CD14-positive monocyte (primary cell): Measurements from ENCODE around the gene PXDN. TPM values are rescaled to one million over a fixed set of nuclear protein-coding genes. Genes with fewer than 3 reads are reported as not detected.

ENCODE experiments used
- DNase-seq, 3 donors: peaks; one replicate each; pipeline ENCODE4 v3.0.0-alpha.2; 2011 to 2022
- H2AFZ ChIP-seq: 2 replicates; pipeline ENCODE4 v1.6.0; 2012; ENCODE audit warnings: mild to moderate bottlenecking, low read depth, low read length, inconsistent platforms; ENCODE audit not compliant: insufficient read depth, poor library complexity, severe bottlenecking
- H3K27ac ChIP-seq, 2 donors: 1 replicate in 1 of 2; 2 replicates in 1 of 2; pipeline ENCODE4 v1.5.1; 2012 to 2013; ENCODE audit warnings: low read length in 2 of 2, control low read depth in 1 of 2, inconsistent platforms in 1 of 2, low read depth in 1 of 2, mild to moderate bottlenecking in 1 of 2
- H3K27me3 ChIP-seq, 2 donors: one replicate each; pipeline versions ENCODE4 v1.6.0 to v1.6.1; 2011 to 2013; ENCODE audit warnings: low read length in 2 of 2; ENCODE audit not compliant: control insufficient read depth in 2 of 2, insufficient read depth in 2 of 2
- H3K36me3 ChIP-seq, 2 donors: replicated peaks in 1 of 2; 1 replicate in 1 of 2; 2 replicates in 1 of 2; pipeline versions ENCODE4 v1.5.1 to v1.6.1; 2012 to 2013; ENCODE audit warnings: low read length in 2 of 2, control low read depth in 1 of 2, inconsistent platforms in 1 of 2, mild to moderate bottlenecking in 1 of 2; ENCODE audit not compliant: insufficient read depth in 2 of 2, control insufficient read depth in 1 of 2
- H3K4me1 ChIP-seq, 2 donors: 1 replicate in 1 of 2; 2 replicates in 1 of 2; pipeline versions ENCODE4 v1.5.1 to v1.6.1; 2012 to 2013; ENCODE audit warnings: low read length in 2 of 2, control low read depth in 1 of 2, inconsistent platforms in 1 of 2, mild to moderate bottlenecking in 1 of 2, moderate library complexity in 1 of 2; ENCODE audit not compliant: insufficient read depth in 2 of 2, control insufficient read depth in 1 of 2
- H3K4me2 ChIP-seq: replicated peaks from 2 replicates; pipeline ENCODE3; 2012; ENCODE audit warnings: low read length, moderate library complexity, mild to moderate bottlenecking; ENCODE audit not compliant: poor library complexity, severe bottlenecking; ENCODE audit errors: extremely low read depth
- H3K4me3 ChIP-seq, 3 experiments: fragments of 200-600 bp in 1 of 3; sonication (generic) in 1 of 3; replicated peaks in 1 of 3; 1 replicate in 2 of 3; 2 replicates in 1 of 3; pipeline ENCODE4 v1.5.1; 2011 to 2013; ENCODE audit warnings: low read length in 3 of 3, mild to moderate bottlenecking in 3 of 3, control low read depth in 2 of 3, low read depth in 2 of 3, inconsistent platforms in 1 of 3, moderate library complexity in 1 of 3
- H3K79me2 ChIP-seq: 2 replicates; pipeline ENCODE4 v1.6.0; 2012; ENCODE audit warnings: mild to moderate bottlenecking, control low read depth, inconsistent platforms, low read length, moderate library complexity; ENCODE audit not compliant: insufficient read depth
- H3K9ac ChIP-seq: 2 replicates; pipeline ENCODE4 v1.6.0; 2017; ENCODE audit warnings: low read length, mild to moderate bottlenecking; ENCODE audit not compliant: insufficient read depth, poor library complexity, severe bottlenecking
- H3K9me3 ChIP-seq, 2 donors: replicated peaks in 1 of 2; 1 replicate in 1 of 2; 2 replicates in 1 of 2; pipeline versions ENCODE4 v1.5.1 to v1.6.1; 2012 to 2013; ENCODE audit warnings: low read length in 2 of 2, control low read depth in 1 of 2; ENCODE audit not compliant: control insufficient read depth in 1 of 2, insufficient read depth in 1 of 2
- H4K20me1 ChIP-seq: 2 replicates; pipeline ENCODE4 v1.6.0; 2012; ENCODE audit warnings: mild to moderate bottlenecking, low read length, control low read depth, moderate library complexity; ENCODE audit not compliant: insufficient read depth
- H3K27ac Mint-ChIP-seq, 7 donors: one replicate each; pipeline ENCODE4 v1.8.0; 2020; ENCODE audit warnings: mild to moderate bottlenecking in 7 of 7, mixed read lengths in 7 of 7, moderate library complexity in 6 of 7, inconsistent platforms in 2 of 7
- H3K27me3 Mint-ChIP-seq, 3 donors: one replicate each; pipeline ENCODE4 v1.8.0; 2021 to 2022; ENCODE audit warnings: low read depth in 3 of 3, mild to moderate bottlenecking in 3 of 3, mixed read lengths in 3 of 3, moderate library complexity in 3 of 3, inconsistent platforms in 1 of 3
- H3K36me3 Mint-ChIP-seq, 2 donors: one replicate each; pipeline ENCODE4 v1.8.0; 2020; ENCODE audit warnings: mixed read lengths in 2 of 2, inconsistent platforms in 1 of 2, mild to moderate bottlenecking in 1 of 2
- H3K4me1 Mint-ChIP-seq: one replicate; pipeline ENCODE4 v1.8.0; 2020; ENCODE audit warnings: mild to moderate bottlenecking, mixed read lengths
- H3K4me3 Mint-ChIP-seq, 2 donors: one replicate each; pipeline ENCODE4 v1.8.0; 2020; ENCODE audit warnings: mild to moderate bottlenecking in 2 of 2, mixed read lengths in 2 of 2, moderate library complexity in 1 of 2
- H3K9me3 Mint-ChIP-seq, 7 donors: one replicate each; pipeline ENCODE4 v1.8.0; 2020 to 2022; ENCODE audit warnings: mixed read lengths in 7 of 7, mild to moderate bottlenecking in 6 of 7, moderate library complexity in 6 of 7, inconsistent platforms in 2 of 7
- WGBS: methylation state at CpG from one replicate; pipeline ENCODE4 v1.1.5; 2013; ENCODE audit warnings: missing lambda C conversion rate; ENCODE audit not compliant: insufficient coverage; 5-methylcytosine and 5-hydroxymethylcytosine counted together
- intact Hi-C, 2 donors: fragments of 100-400 bp; cut with micrococcal nuclease; formaldehyde crosslinking; loops; one replicate each; pipeline versions ENCODE4 v1.15.0 to v1.15.1; 2023
- polyA plus RNA-seq, 3 donors: library from polyadenylated mRNA; depleted of rRNA in 1 of 3; unstranded in 2 of 3; stranded (reverse) in 1 of 3; fragments of 300-500 nt in 2 of 3; fragments of >200 nt in 1 of 3; fragmentation: Illumina TruSeq in 2 of 3; gene quantifications; 1 replicate in 2 of 3; 2 replicates in 1 of 3; pipeline ENCODE4 v1.2.3, GENCODE V29; 2012 to 2021
- TF ChIP-seq, protein P1 (sequence below): fragments of 200-600 bp; IDR thresholded peaks from one replicate; pipeline ENCODE4 v1.8.0; 2022; ENCODE audit warnings: antibody characterized with exemption, mild to moderate bottlenecking

The PXDN gene
- polyA plus RNA-seq, 3 donors: not detected

DNA sequence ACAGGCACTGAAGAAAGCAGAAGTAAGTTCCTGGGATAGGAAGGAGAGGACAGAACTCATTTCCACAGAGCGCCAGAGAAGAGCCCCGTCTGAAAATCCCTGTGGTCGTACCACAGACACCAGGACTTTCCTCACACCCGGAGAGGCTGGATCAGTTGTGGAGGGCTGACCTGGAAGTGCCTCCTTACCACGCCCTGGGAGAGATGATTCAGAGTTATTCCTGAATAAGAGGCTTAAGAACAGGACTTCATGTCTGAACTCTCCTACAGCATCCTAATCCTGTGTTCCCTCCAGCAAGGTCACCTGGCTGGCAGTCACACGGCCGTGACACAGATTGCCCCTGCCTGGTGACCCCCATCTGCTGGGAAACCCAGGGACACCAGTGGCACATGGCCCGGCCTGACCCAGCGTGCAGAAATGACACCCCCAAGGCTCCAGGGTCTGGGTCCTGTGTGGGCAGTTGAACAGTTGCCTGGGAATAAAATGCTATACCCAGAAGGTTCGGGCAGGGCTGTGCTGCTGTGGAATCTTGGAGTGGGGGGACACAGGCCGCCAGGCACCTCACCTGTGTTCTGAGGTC is 105.9 kb downstream of the PXDN start:
- H3K4me2 ChIP-seq: no peak overlapping the region
- intact Hi-C loops: no loop called here
- no peaks in the 10 kb centered on the region for H4K20me1 ChIP-seq
- H3K27me3 ChIP-seq: no peaks in the 10 kb centered on the region
- no peak overlapping the region for H3K27ac ChIP-seq
- DNase-seq: no peak
- H3K79me2 ChIP-seq: no peaks in the 10 kb centered on the region
- H3K4me1 ChIP-seq: no peaks in the 10 kb centered on the region
- H3K27me3 Mint-ChIP-seq: peaks cover 0 to 2% (median 0%) of the 10 kb centered on the region in 3 donors
- H3K4me3 Mint-ChIP-seq: no peak overlapping the region
- 93% methylated on average over 6 of the region's 11 CpGs for WGBS
- no peaks in the 10 kb centered on the region for H3K4me1 Mint-ChIP-seq
- H3K27ac Mint-ChIP-seq: no peak overlapping the region
- peaks cover 0 to 2% (median 0%) of the 10 kb centered on the region in 7 donors for H3K9me3 Mint-ChIP-seq
- H3K36me3 ChIP-seq: no peaks in the 10 kb centered on the region
- no peak overlapping the region for H2AFZ ChIP-seq
- no peak overlapping the region for H3K4me3 ChIP-seq
- no peak overlapping the region for H3K9ac ChIP-seq
- TF ChIP-seq, protein P1, sequence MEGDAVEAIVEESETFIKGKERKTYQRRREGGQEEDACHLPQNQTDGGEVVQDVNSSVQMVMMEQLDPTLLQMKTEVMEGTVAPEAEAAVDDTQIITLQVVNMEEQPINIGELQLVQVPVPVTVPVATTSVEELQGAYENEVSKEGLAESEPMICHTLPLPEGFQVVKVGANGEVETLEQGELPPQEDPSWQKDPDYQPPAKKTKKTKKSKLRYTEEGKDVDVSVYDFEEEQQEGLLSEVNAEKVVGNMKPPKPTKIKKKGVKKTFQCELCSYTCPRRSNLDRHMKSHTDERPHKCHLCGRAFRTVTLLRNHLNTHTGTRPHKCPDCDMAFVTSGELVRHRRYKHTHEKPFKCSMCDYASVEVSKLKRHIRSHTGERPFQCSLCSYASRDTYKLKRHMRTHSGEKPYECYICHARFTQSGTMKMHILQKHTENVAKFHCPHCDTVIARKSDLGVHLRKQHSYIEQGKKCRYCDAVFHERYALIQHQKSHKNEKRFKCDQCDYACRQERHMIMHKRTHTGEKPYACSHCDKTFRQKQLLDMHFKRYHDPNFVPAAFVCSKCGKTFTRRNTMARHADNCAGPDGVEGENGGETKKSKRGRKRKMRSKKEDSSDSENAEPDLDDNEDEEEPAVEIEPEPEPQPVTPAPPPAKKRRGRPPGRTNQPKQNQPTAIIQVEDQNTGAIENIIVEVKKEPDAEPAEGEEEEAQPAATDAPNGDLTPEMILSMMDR: no peak
- no peaks in the 10 kb centered on the region for H3K36me3 Mint-ChIP-seq
- no peaks in the 10 kb centered on the region for H3K9me3 ChIP-seq

GRCh38 chr2:1636791-1637415 is 107.4 kb downstream of the PXDN start:
- Histone ChIP-seq H3K9ac (no peak overlapping the region), H3K27me3 (no peaks in the 10 kb centered on the region), H3K4me2 (no peak overlapping the region), H3K4me3 (no peak overlapping the region), H4K20me1 (no peaks in the 10 kb centered on the region), H3K9me3 (no peaks in the 10 kb centered on the region), H3K79me2 (no peaks in the 10 kb centered on the region), H2AFZ (no peak overlapping the region), H3K27ac (no peak overlapping the region), H3K4me1 (no peaks in the 10 kb centered on the region), H3K36me3 (no peaks in the 10 kb centered on the region)
- Mint-ChIP-seq H3K4me3 (no peak overlapping the region), H3K36me3 (no peaks in the 10 kb centered on the region), H3K9me3 (peaks cover 0 to 5% (median 0%) of the 10 kb centered on the region in 7 donors), H3K4me1 (no peaks in the 10 kb centered on the region), H3K27me3 (peaks cover 0 to 3% (median 1%) of the 10 kb centered on the region in 3 donors), H3K27ac (no peak overlapping the region)
- intact Hi-C loops: no loop called here
- 83% methylated on average over 10 of the region's 13 CpGs for WGBS
- TF ChIP-seq, protein P1: no peak
- DNase-seq: no peak
